NCI-H1436 (cell line): ENCODE results near the gene ARHGAP12.
"Not testable (repeated sequence)": the region's sequence is repeated elsewhere in the genome, so short reads cannot be mapped to it uniquely, and the experiment has no call there.

Experiments
- DNase-seq: peaks from one replicate; lab custom pipeline; 2025; lab: John Stamatoyannopoulos, UW

Gene ARHGAP12

GRCh38 chr10:31923389-31923788 lies 5.2 kb downstream of the ARHGAP12 start:
- DNase-seq: no peak

- no peak for DNase-seq
Observed at GRCh38 chr10:31921031-31921430, 7.6 kb downstream of the ARHGAP12 start.

- no peak for DNase-seq
Observed at GRCh38 chr10:31920538-31920937, 8.1 kb downstream of the ARHGAP12 start.

- no peak for DNase-seq
Observed at GRCh38 chr10:31918671-31919409, 9.8 kb downstream of the ARHGAP12 start.

- DNase-seq: no peak
Observed at GRCh38 chr10:31914370-31914769, 14.3 kb downstream of the ARHGAP12 start.

- DNase-seq: no peak
Observed at GRCh38 chr10:31912898-31913850, 15.5 kb downstream of the ARHGAP12 start.

GRCh38 chr10:31912289-31912688 lies 16.3 kb downstream of the ARHGAP12 start:
- DNase-seq: no peak

- DNase-seq: no peak
Observed at GRCh38 chr10:31910016-31910415, 18.6 kb downstream of the ARHGAP12 start.

- DNase-seq: no peak
Observed at GRCh38 chr10:31908157-31908556, 20.5 kb downstream of the ARHGAP12 start.

- DNase-seq: no peak
Observed at GRCh38 chr10:31906039-31906438, 22.6 kb downstream of the ARHGAP12 start.

- DNase-seq: no peak
Observed at GRCh38 chr10:31905586-31905985, 23.0 kb downstream of the ARHGAP12 start.

- no peak for DNase-seq
Observed at GRCh38 chr10:31902625-31903024, 26.0 kb downstream of the ARHGAP12 start.

- no peak for DNase-seq
Observed at GRCh38 chr10:31897506-31897905, 31.1 kb downstream of the ARHGAP12 start.

- no peak for DNase-seq
Observed at GRCh38 chr10:31896968-31897384, 31.7 kb downstream of the ARHGAP12 start.

- not testable (repeated sequence) for DNase-seq
Observed at GRCh38 chr10:31895722-31896121, 32.9 kb downstream of the ARHGAP12 start.

- DNase-seq: no peak
Observed at GRCh38 chr10:31888442-31888841, 40.2 kb downstream of the ARHGAP12 start.

GRCh38 chr10:31887850-31888249 lies 40.8 kb downstream of the ARHGAP12 start:
- DNase-seq: no peak

- DNase-seq: no peak
Observed at GRCh38 chr10:31886885-31887284, 41.7 kb downstream of the ARHGAP12 start.

GRCh38 chr10:31885971-31886370 lies 42.7 kb downstream of the ARHGAP12 start:
- DNase-seq: no peak

- no peak for DNase-seq
Observed at GRCh38 chr10:31884386-31884785, 44.2 kb downstream of the ARHGAP12 start.

- DNase-seq: no peak
Observed at GRCh38 chr10:31883397-31883796, 45.2 kb downstream of the ARHGAP12 start.

- DNase-seq: no peak
Observed at GRCh38 chr10:31878486-31878885, 50.1 kb downstream of the ARHGAP12 start.
